H9 (cell line): ENCODE measurements around the gene GNB1L. TPM values are rescaled to one million over a fixed set of nuclear protein-coding genes. Genes with fewer than 3 reads are reported as not detected.

Experiments used
- DNase-seq: peaks from one replicate; pipeline ENCODE4 v3.0.0-alpha.2; 2017
- H2AFZ ChIP-seq: one replicate; pipeline ENCODE4 v1.6.1; 2013; ENCODE audit warnings: mild to moderate bottlenecking, low read length, control low read depth, moderate library complexity
- H2AK5ac ChIP-seq: 2 replicates; pipeline ENCODE4 v1.6.1; 2013; ENCODE audit warnings: low read length, control low read depth, mixed read lengths; ENCODE audit not compliant: insufficient read length
- H2BK120ac ChIP-seq: one replicate; pipeline ENCODE4 v1.6.1; 2013; ENCODE audit warnings: low read depth, mild to moderate bottlenecking, low read length, control low read depth, inconsistent platforms; ENCODE audit not compliant: poor library complexity, severe bottlenecking
- H2BK12ac ChIP-seq: 2 replicates; pipeline ENCODE4 v1.6.1; 2013; ENCODE audit warnings: low read length, control low read depth, mixed read lengths, low read depth; ENCODE audit not compliant: insufficient read length
- H2BK15ac ChIP-seq: 2 replicates; pipeline ENCODE4 v1.6.1; 2013; ENCODE audit warnings: low read depth, low read length, control low read depth
- H2BK20ac ChIP-seq: one replicate; pipeline ENCODE4 v1.6.1; 2013; ENCODE audit warnings: low read depth, mild to moderate bottlenecking, low read length, control low read depth, inconsistent platforms; ENCODE audit not compliant: poor library complexity, severe bottlenecking
- H2BK5ac ChIP-seq: 2 replicates; pipeline ENCODE4 v1.6.1; 2013; ENCODE audit warnings: low read length, control low read depth, mixed read lengths; ENCODE audit not compliant: insufficient read length
- H3K14ac ChIP-seq: 2 replicates; pipeline ENCODE4 v1.6.1; 2013; ENCODE audit warnings: low read length, control low read depth; ENCODE audit not compliant: insufficient read depth
- H3K18ac ChIP-seq: 2 replicates; pipeline ENCODE4 v1.6.1; 2013; ENCODE audit warnings: low read depth, mild to moderate bottlenecking, mixed read lengths, low read length, control low read depth; ENCODE audit not compliant: insufficient read length
- H3K23ac ChIP-seq: 2 replicates; pipeline ENCODE4 v1.6.1; 2013; ENCODE audit warnings: low read length, control low read depth, mixed read lengths, low read depth; ENCODE audit not compliant: insufficient read length
- H3K23me2 ChIP-seq: 2 replicates; pipeline ENCODE4 v1.6.1; 2013; ENCODE audit warnings: low read depth, mild to moderate bottlenecking, mixed read lengths, low read length, control low read depth; ENCODE audit not compliant: insufficient read length, poor library complexity, severe bottlenecking
- H3K27ac ChIP-seq: 2 replicates; pipeline ENCODE4 v1.5.1; 2013; ENCODE audit warnings: low read length, control low read depth, mixed read lengths, low read depth; ENCODE audit not compliant: insufficient read length
- H3K27me3 ChIP-seq: 2 replicates; pipeline ENCODE4 v1.6.1; 2013; ENCODE audit warnings: low read length, control low read depth, inconsistent platforms; ENCODE audit not compliant: insufficient read depth
- H3K4ac ChIP-seq: 2 replicates; pipeline ENCODE4 v1.6.1; 2013; ENCODE audit warnings: low read depth, mild to moderate bottlenecking, control low read depth, inconsistent platforms, low read length, moderate library complexity
- H3K4me1 ChIP-seq: 2 replicates; pipeline ENCODE4 v1.6.1; 2013; ENCODE audit warnings: low read length, control low read depth, inconsistent platforms; ENCODE audit not compliant: insufficient read depth
- H3K4me2 ChIP-seq: 2 replicates; pipeline ENCODE4 v1.6.1; 2013; ENCODE audit warnings: low read length, control low read depth, mixed read lengths; ENCODE audit not compliant: insufficient read length, insufficient read depth
- H3K56ac ChIP-seq: 2 replicates; pipeline ENCODE4 v1.6.1; 2013; ENCODE audit warnings: low read depth, mild to moderate bottlenecking, mixed read lengths, low read length, control low read depth; ENCODE audit not compliant: insufficient read length
- H3K79me1 ChIP-seq: 2 replicates; pipeline ENCODE4 v1.6.1; 2013; ENCODE audit warnings: low read depth, mild to moderate bottlenecking, moderate library complexity, low read length, control low read depth, inconsistent platforms; ENCODE audit not compliant: insufficient read depth, poor library complexity, severe bottlenecking
- H3K79me2 ChIP-seq: 2 replicates; pipeline ENCODE4 v1.6.1; 2013; ENCODE audit warnings: low read length, control low read depth, inconsistent platforms; ENCODE audit not compliant: insufficient read depth
- H3K9ac ChIP-seq: 2 replicates; pipeline ENCODE4 v1.6.1; 2013; ENCODE audit warnings: low read length, control low read depth, mixed read lengths; ENCODE audit not compliant: insufficient read length; ENCODE audit errors: extremely low read depth
- H3K9me3 ChIP-seq: one replicate; pipeline ENCODE4 v1.6.1; 2013; ENCODE audit warnings: low read depth, low read length, inconsistent platforms; ENCODE audit not compliant: control insufficient read depth
- H3T11ph ChIP-seq: one replicate; pipeline ENCODE4 v1.6.1; 2013; ENCODE audit warnings: mild to moderate bottlenecking, low read length, control low read depth, inconsistent platforms
- H4K20me1 ChIP-seq: one replicate; pipeline ENCODE4 v1.6.1; 2013; ENCODE audit not compliant: control insufficient read depth, insufficient read length, insufficient read depth
- H4K5ac ChIP-seq: 2 replicates; pipeline ENCODE4 v1.6.1; 2013; ENCODE audit warnings: low read depth, mild to moderate bottlenecking, mixed read lengths, low read length, control low read depth; ENCODE audit not compliant: insufficient read length
- H4K8ac ChIP-seq: replicated peaks from 2 replicates; pipeline ENCODE4 v1.6.1; 2013; ENCODE audit warnings: low read length, control low read depth, mixed read lengths, low read depth; ENCODE audit not compliant: insufficient read length
- H4K91ac ChIP-seq: 2 replicates; pipeline ENCODE4 v1.6.1; 2013; ENCODE audit warnings: low read depth, mild to moderate bottlenecking, moderate library complexity, mixed read lengths, low read length, control low read depth; ENCODE audit not compliant: insufficient read length
- H3K27ac Mint-ChIP-seq, 3 experiments: 2 replicates in 2 of 3; 3 replicates in 1 of 3; pipeline ENCODE4 v1.8.0; 2020 to 2021; ENCODE audit warnings: mixed read lengths in 3 of 3, mild to moderate bottlenecking in 1 of 3, moderate library complexity in 1 of 3
- H3K27me3 Mint-ChIP-seq: 2 replicates; pipeline ENCODE4 v1.8.0; 2021; ENCODE audit warnings: low read depth, mild to moderate bottlenecking, moderate library complexity, mixed read lengths
- H3K36me3 Mint-ChIP-seq, 3 experiments: 2 replicates in 2 of 3; 3 replicates in 1 of 3; pipeline ENCODE4 v1.8.0; 2020 to 2021; ENCODE audit warnings: low read depth in 3 of 3, mixed read lengths in 3 of 3; ENCODE audit not compliant: insufficient read depth in 1 of 3
- H3K4me1 Mint-ChIP-seq, 2 experiments: 2 replicates each; pipeline ENCODE4 v1.8.0; 2020; ENCODE audit warnings: mixed read lengths in 2 of 2
- H3K4me3 Mint-ChIP-seq, 2 experiments: 2 replicates in 1 of 2; 3 replicates in 1 of 2; pipeline ENCODE4 v1.8.0; 2020 to 2021; ENCODE audit warnings: mild to moderate bottlenecking in 2 of 2, mixed read lengths in 2 of 2, moderate library complexity in 1 of 2
- H3K9me3 Mint-ChIP-seq, 2 experiments: 2 replicates in 1 of 2; 3 replicates in 1 of 2; pipeline ENCODE4 v1.8.0; 2020; ENCODE audit warnings: mild to moderate bottlenecking in 2 of 2, mixed read lengths in 2 of 2, moderate library complexity in 1 of 2
- CTCF ChIP-seq: fragments of 200-600 bp; sonication (generic); conservative IDR thresholded peaks from 3 replicates; pipeline ENCODE4 v1.8.0; 2021; ENCODE audit warnings: antibody characterized with exemption, mild to moderate bottlenecking
- WGBS: extraction: QIAGEN DNeasy Blood & Tissue Kit; methylation state at CpG from one replicate; pipeline ENCODE4 v1.1.7; 2013; ENCODE audit warnings: missing lambda C conversion rate, low lambda C conversion rate, mixed read lengths; ENCODE audit not compliant: insufficient read length; ENCODE audit errors: extremely low coverage; 5-methylcytosine and 5-hydroxymethylcytosine counted together
- total RNA-seq: library from RNA; stranded (reverse); gene quantifications from 2 replicates; pipeline ENCODE4 v1.2.1, GENCODE V29; 2021

The GNB1L gene
- total RNA-seq, 1 experiment from 2014 or later = 22.4 TPM

GRCh38 chr22:19757985-19758895 lies 96.4 kb downstream of the GNB1L start:
- Histone ChIP-seq H3K4ac (no peak overlapping the region), H2BK5ac (no peak overlapping the region), H3K4me2 (peak overlapping the region; percentile 8), H4K20me1 (peaks cover 6% of the 10 kb centered on the region), H2BK20ac (no peak overlapping the region), H3K23me2 (no peaks in the 10 kb centered on the region), H2AK5ac (no peak overlapping the region), H4K8ac (no peak overlapping the region), H3T11ph (no peak overlapping the region), H3K79me2 (no peaks in the 10 kb centered on the region), H3K23ac (no peak overlapping the region), H2BK12ac (no peak overlapping the region), H3K4me1 (no peaks in the 10 kb centered on the region), H3K56ac (no peak overlapping the region), H3K9me3 (no peaks in the 10 kb centered on the region), H3K27ac (no peak overlapping the region), H3K27me3 (peaks cover 85% of the 10 kb centered on the region), H3K79me1 (no peaks in the 10 kb centered on the region), H2BK15ac (no peak overlapping the region), H2BK120ac (no peak overlapping the region), H4K91ac (no peak overlapping the region), H3K18ac (no peak overlapping the region), H4K5ac (no peak overlapping the region), H3K9ac (no peak overlapping the region), H3K14ac (no peak overlapping the region), H2AFZ (no peak overlapping the region)
- no peak for TF ChIP-seq CTCF
- peak; percentile 52 for DNase-seq
- H3K27me3 Mint-ChIP-seq = peaks cover 90% of the 10 kb centered on the region
- peak overlapping the region in 1 of 2 experiments; percentile 41; a peak in 2 of 5 replicates for H3K4me3 Mint-ChIP-seq
- H3K27ac Mint-ChIP-seq = no peak overlapping the region
- H3K9me3 Mint-ChIP-seq = peaks cover 8 to 10% of the 10 kb centered on the region in 2 experiments; a peak in 4 of 5 replicates
- peaks cover 0 to 3% (median 0%) of the 10 kb centered on the region in 3 experiments; a peak in 2 of 7 replicates for H3K36me3 Mint-ChIP-seq
- WGBS = no CpG with 5 or more reads among the region's 43 CpGs
- peaks cover 23 to 42% of the 10 kb centered on the region in 2 experiments for H3K4me1 Mint-ChIP-seq
